Peyer's patch (tissue), 4 donors: ENCODE results near the gene SLC25A48.

Experiments
- POLR2A ChIP-seq, 2 donors: fragments of 450-650 bp; IDR thresholded peaks; one replicate each; pipeline ENCODE4 v1.5.1; 2017; ENCODE audit warnings: antibody characterized with exemption in 2 of 2, mild to moderate bottlenecking in 2 of 2, moderate library complexity in 2 of 2
- TF ChIP-seq, protein P1 (sequence below), 6 experiments: fragments of 450-650 bp in 4 of 6; fragments of 200-600 bp in 2 of 6; sonication (generic) in 1 of 6; IDR thresholded peaks; one replicate each; pipeline ENCODE4 v1.5.1; 2017 to 2019; ENCODE audit warnings: antibody characterized with exemption in 6 of 6, mild to moderate bottlenecking in 3 of 6, moderate library complexity in 1 of 6

DNA sequence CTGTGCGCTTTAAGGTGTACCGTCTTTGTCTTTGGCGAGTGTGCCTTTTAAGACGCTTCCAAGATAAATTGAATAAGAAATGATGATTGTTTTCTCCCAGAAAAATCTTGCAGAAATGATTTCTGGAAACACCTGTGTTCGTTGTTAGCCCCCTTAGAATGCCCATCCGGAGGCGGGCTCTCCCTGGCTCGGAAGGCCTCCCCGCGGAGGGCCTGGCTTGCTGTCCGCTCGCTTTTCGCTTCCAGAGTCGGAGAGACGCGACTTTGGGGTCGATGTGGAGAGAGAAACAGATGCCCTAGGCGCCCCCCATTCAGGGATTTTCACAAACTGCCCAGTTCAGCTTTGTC, 96.5 kb downstream of the SLC25A48 start:
- no peak for TF ChIP-seq POLR2A (IDR thresholded peaks at IDR 0.05)
- TF ChIP-seq, protein P1, sequence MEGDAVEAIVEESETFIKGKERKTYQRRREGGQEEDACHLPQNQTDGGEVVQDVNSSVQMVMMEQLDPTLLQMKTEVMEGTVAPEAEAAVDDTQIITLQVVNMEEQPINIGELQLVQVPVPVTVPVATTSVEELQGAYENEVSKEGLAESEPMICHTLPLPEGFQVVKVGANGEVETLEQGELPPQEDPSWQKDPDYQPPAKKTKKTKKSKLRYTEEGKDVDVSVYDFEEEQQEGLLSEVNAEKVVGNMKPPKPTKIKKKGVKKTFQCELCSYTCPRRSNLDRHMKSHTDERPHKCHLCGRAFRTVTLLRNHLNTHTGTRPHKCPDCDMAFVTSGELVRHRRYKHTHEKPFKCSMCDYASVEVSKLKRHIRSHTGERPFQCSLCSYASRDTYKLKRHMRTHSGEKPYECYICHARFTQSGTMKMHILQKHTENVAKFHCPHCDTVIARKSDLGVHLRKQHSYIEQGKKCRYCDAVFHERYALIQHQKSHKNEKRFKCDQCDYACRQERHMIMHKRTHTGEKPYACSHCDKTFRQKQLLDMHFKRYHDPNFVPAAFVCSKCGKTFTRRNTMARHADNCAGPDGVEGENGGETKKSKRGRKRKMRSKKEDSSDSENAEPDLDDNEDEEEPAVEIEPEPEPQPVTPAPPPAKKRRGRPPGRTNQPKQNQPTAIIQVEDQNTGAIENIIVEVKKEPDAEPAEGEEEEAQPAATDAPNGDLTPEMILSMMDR (IDR thresholded peaks at IDR 0.05) = no peak
